H1 (cell line): ENCODE measurements around the gene RGS2. TPM values are rescaled to one million over a fixed set of nuclear protein-coding genes. Genes with fewer than 3 reads are reported as not detected.

ENCODE experiments used
- CTCF ChIA-PET: fragments of 300-600 bp; sonication (Branson Sonifier 250); formaldehyde crosslinking; loops from one replicate; lab custom pipeline; 2021; ENCODE audit not compliant: partially characterized antibody; lab: Charles Lee
- POLR2A ChIA-PET: fragments of 300-600 bp; sonication (Branson Sonifier 250); formaldehyde crosslinking; loops from one replicate; lab custom pipeline; 2021; ENCODE audit warnings: inconsistent platforms; ENCODE audit not compliant: partially characterized antibody; lab: Charles Lee
- DNase-seq, 2 experiments: peaks; one replicate each; pipeline versions ENCODE4 v3.0.0 to v3.0.0-alpha.2; 2010 to 2022; ENCODE audit warnings: low spot score in 2 of 2, low read depth in 1 of 2, mixed read lengths in 1 of 2
- FAIRE-seq: peaks from 2 replicates; lab custom pipeline; 2011; peaks lifted over from hg19 to GRCh38; lab: Jason Lieb, UNC
- H2AFZ ChIP-seq: 2 replicates; pipeline ENCODE4 v1.8.1; 2012; ENCODE audit warnings: low read length, inconsistent platforms
- H2AK5ac ChIP-seq: 2 replicates; pipeline ENCODE4 v1.6.1; 2013; ENCODE audit warnings: low read depth, low read length
- H2BK120ac ChIP-seq: replicated peaks from 2 replicates; pipeline ENCODE3; 2013; ENCODE audit warnings: low read depth, low read length, inconsistent platforms
- H2BK12ac ChIP-seq: 2 replicates; pipeline ENCODE4 v1.6.1; 2013; ENCODE audit warnings: low read depth, low read length
- H2BK15ac ChIP-seq: 2 replicates; pipeline ENCODE4 v1.6.1; 2013; ENCODE audit warnings: low read length
- H2BK20ac ChIP-seq: 2 replicates; pipeline ENCODE4 v1.6.1; 2013; ENCODE audit warnings: low read length
- H2BK5ac ChIP-seq: 2 replicates; pipeline ENCODE4 v1.6.1; 2013; ENCODE audit warnings: low read depth, low read length
- H3K14ac ChIP-seq: 2 replicates; pipeline ENCODE4 v1.6.1; 2013; ENCODE audit warnings: inconsistent platforms; ENCODE audit not compliant: insufficient read length
- H3K18ac ChIP-seq: 2 replicates; pipeline ENCODE4 v1.6.1; 2013; ENCODE audit warnings: low read length; ENCODE audit errors: extremely low read depth
- H3K23ac ChIP-seq: 2 replicates; pipeline ENCODE4 v1.6.1; 2013; ENCODE audit warnings: inconsistent platforms; ENCODE audit not compliant: insufficient read length
- H3K23me2 ChIP-seq: 2 replicates; pipeline ENCODE4 v1.6.1; 2013; ENCODE audit warnings: low read depth, low read length
- H3K27ac ChIP-seq: 2 replicates; pipeline ENCODE4 v1.6.1; 2011; ENCODE audit warnings: low read depth, low read length, inconsistent platforms
- H3K27me3 ChIP-seq, 4 experiments: replicated peaks in 1 of 4; 1 replicate in 1 of 4; 2 replicates in 3 of 4; pipeline versions ENCODE4 v1.6.1 to v1.8.1; 2011 to 2013; ENCODE audit warnings: low read length in 3 of 4, mild to moderate bottlenecking in 3 of 4, inconsistent platforms in 2 of 4, mixed read lengths in 2 of 4, moderate library complexity in 1 of 4; ENCODE audit not compliant: control insufficient read depth in 3 of 4, insufficient read depth in 3 of 4; ENCODE audit errors: extremely low read depth in 1 of 4
- H3K36me3 ChIP-seq, 4 experiments: 2 replicates each; pipeline versions ENCODE4 v1.6.1 to v1.8.1; 2011 to 2013; ENCODE audit warnings: mild to moderate bottlenecking in 4 of 4, low read length in 3 of 4, moderate library complexity in 2 of 4, control low read depth in 1 of 4, inconsistent platforms in 1 of 4; ENCODE audit not compliant: insufficient read depth in 4 of 4, control insufficient read depth in 2 of 4
- H3K4ac ChIP-seq: replicated peaks from 2 replicates; pipeline ENCODE3; 2013; ENCODE audit warnings: low read length, low read depth, mixed read lengths, inconsistent platforms; ENCODE audit not compliant: insufficient read length
- H3K4me1 ChIP-seq, 4 experiments: replicated peaks in 1 of 4; 1 replicate in 1 of 4; 2 replicates in 3 of 4; pipeline versions ENCODE4 v1.6.1 to v1.8.1; 2011 to 2013; ENCODE audit warnings: low read length in 3 of 4, inconsistent platforms in 2 of 4, mixed read lengths in 1 of 4; ENCODE audit not compliant: insufficient read depth in 4 of 4, control insufficient read depth in 3 of 4
- H3K4me2 ChIP-seq, 2 experiments: 2 replicates each; pipeline versions ENCODE4 v1.6.1 to v1.8.1; 2011 to 2013; ENCODE audit warnings: low read depth in 2 of 2, low read length in 2 of 2, control low read depth in 1 of 2, inconsistent platforms in 1 of 2, mild to moderate bottlenecking in 1 of 2; ENCODE audit not compliant: insufficient read depth in 1 of 2
- H3K4me3 ChIP-seq, 4 experiments: fragments of 200-600, 300-600 bp in 1 of 4; sonication (generic), shearing (Covaris generic), sonication (Bioruptor Twin) in 1 of 4; 2 replicates each; pipeline versions ENCODE4 v1.5.1 to v1.8.1; 2011 to 2016; ENCODE audit warnings: low read length in 4 of 4, low read depth in 3 of 4, control low read depth in 2 of 4, inconsistent platforms in 2 of 4, mild to moderate bottlenecking in 2 of 4, mixed read lengths in 1 of 4, moderate library complexity in 1 of 4; ENCODE audit not compliant: insufficient read depth in 2 of 4; ENCODE audit errors: extremely low read depth in 1 of 4
- H3K56ac ChIP-seq: replicated peaks from 2 replicates; pipeline ENCODE3; 2013; ENCODE audit warnings: low read depth, mild to moderate bottlenecking, mixed read lengths, low read length, inconsistent platforms; ENCODE audit not compliant: insufficient read length
- H3K79me1 ChIP-seq: 2 replicates; pipeline ENCODE4 v1.6.1; 2013; ENCODE audit warnings: low read depth, low read length, control low read depth
- H3K79me2 ChIP-seq, 2 experiments: 2 replicates each; pipeline versions ENCODE4 v1.6.1 to v1.8.1; 2012 to 2013; ENCODE audit warnings: low read length in 2 of 2, mild to moderate bottlenecking in 2 of 2, inconsistent platforms in 1 of 2; ENCODE audit not compliant: insufficient read depth in 2 of 2, control insufficient read depth in 1 of 2
- H3K9ac ChIP-seq, 4 experiments: replicated peaks in 1 of 4; 1 replicate in 1 of 4; 2 replicates in 3 of 4; pipeline versions ENCODE4 v1.6.1 to v1.8.1; 2011 to 2013; ENCODE audit warnings: low read depth in 3 of 4, low read length in 3 of 4, control low read depth in 2 of 4, mild to moderate bottlenecking in 2 of 4, moderate library complexity in 2 of 4, inconsistent platforms in 1 of 4; ENCODE audit errors: extremely low read depth in 1 of 4
- H3K9me3 ChIP-seq, 2 experiments: 2 replicates each; pipeline versions ENCODE4 v1.6.1 to v1.8.1; 2012 to 2013; ENCODE audit warnings: mild to moderate bottlenecking in 2 of 2, moderate library complexity in 2 of 2, control low read depth in 1 of 2, inconsistent platforms in 1 of 2, low read depth in 1 of 2, low read length in 1 of 2, mixed read lengths in 1 of 2; ENCODE audit not compliant: insufficient read depth in 2 of 2
- H4K20me1 ChIP-seq, 2 experiments: replicated peaks in 1 of 2; 2 replicates each; pipeline versions ENCODE3 to v1.8.1; 2011 to 2013; ENCODE audit warnings: inconsistent platforms in 2 of 2, low read length in 2 of 2, mild to moderate bottlenecking in 1 of 2; ENCODE audit not compliant: insufficient read depth in 2 of 2, control insufficient read depth in 1 of 2
- H4K5ac ChIP-seq: 2 replicates; pipeline ENCODE4 v1.6.1; 2013; ENCODE audit warnings: low read length, low read depth, mixed read lengths, inconsistent platforms; ENCODE audit not compliant: insufficient read length
- H4K8ac ChIP-seq: 2 replicates; pipeline ENCODE4 v1.8.0; 2013; ENCODE audit warnings: mild to moderate bottlenecking, moderate library complexity, low read length, inconsistent platforms; ENCODE audit not compliant: insufficient read depth; ENCODE audit errors: extremely low read depth
- H4K91ac ChIP-seq: replicated peaks from 2 replicates; pipeline ENCODE3; 2013; ENCODE audit warnings: low read length, mixed read lengths, inconsistent platforms; ENCODE audit not compliant: insufficient read length
- BACH1 ChIP-seq: IDR thresholded peaks from 2 replicates; pipeline ENCODE4 v1.6.1; 2012; ENCODE audit warnings: low read length, improper control_type of control experiment
- NRF1 ChIP-seq: IDR thresholded peaks from 2 replicates; pipeline ENCODE4 v1.6.1; 2011; ENCODE audit warnings: mild to moderate bottlenecking, low read depth, low read length, improper control_type of control experiment
- SIRT6 ChIP-seq: IDR thresholded peaks from one replicate; pipeline ENCODE4 v1.7.1; 2012; ENCODE audit warnings: low read length, inconsistent platforms
- TAF1 ChIP-seq: IDR thresholded peaks from 2 replicates; pipeline ENCODE4 v1.6.1; 2011; ENCODE audit warnings: mild to moderate bottlenecking, low read depth, low read length
- TAF7 ChIP-seq: optimal IDR thresholded peaks from 2 replicates; pipeline ENCODE3; 2011; ENCODE audit warnings: low read depth, mild to moderate bottlenecking, inconsistent platforms, low read length, moderate library complexity, borderline replicate concordance
- USF2 ChIP-seq: IDR thresholded peaks from 2 replicates; pipeline ENCODE4 v1.6.1; 2011; ENCODE audit warnings: low read length, improper control_type of control experiment
- WGBS, 2 experiments: shearing (Covaris generic) in 1 of 2; methylation state at CpG; one replicate each; pipeline versions ENCODE4 v1.1.6 to v1.1.7; 2013 to 2015; ENCODE audit warnings: low lambda C conversion rate in 2 of 2, mixed read lengths in 2 of 2, inconsistent platforms in 1 of 2, low coverage in 1 of 2, missing lambda C conversion rate in 1 of 2; ENCODE audit not compliant: insufficient replicate concordance in 2 of 2, insufficient coverage in 1 of 2, insufficient read length in 1 of 2; ENCODE audit errors: extremely low coverage in 1 of 2, missing lambda C conversion rate in 1 of 2; 5-methylcytosine and 5-hydroxymethylcytosine counted together
- polyA plus RNA-seq, 7 experiments: library from polyadenylated mRNA; depleted of rRNA in 3 of 7; stranded (reverse) in 5 of 7; unstranded in 2 of 7; fragments of >200 nt in 5 of 7; fragments of 200-250 nt in 2 of 7; gene quantifications; 1 replicate in 5 of 7; 2 replicates in 1 of 7; 4 replicates in 1 of 7; pipeline versions ENCODE4 v1.2.1 to v1.2.3, GENCODE V29; 2011 to 2013; ENCODE audit warnings: missing spikeins in 2 of 7, mixed read lengths in 2 of 7
- total RNA-seq: library from RNA; stranded (reverse); fragmentation: NEBNext Ultra II Directional; extraction: Animal tissue kit (Norgen Biotek cat#: 25700); gene quantifications from 2 replicates; pipeline ENCODE4 v1.2.1, GENCODE V29; 2021

The RGS2 gene
- total and polyA plus RNA-seq, 2 of the 8 experiments (the other 6 are each of a cell fraction or from before 2014, with no cell fraction given): 9.1 to 17.0 TPM

- no peak for TF ChIP-seq BACH1
- no peak for TF ChIP-seq USF2
- no peak for TF ChIP-seq TAF7
- TF ChIP-seq TAF1: no peak
- no peak for TF ChIP-seq NRF1
- TF ChIP-seq SIRT6: no peak
- H3K79me2 ChIP-seq: no peaks in the 10 kb centered on the region
- H3K79me1 ChIP-seq: no peaks in the 10 kb centered on the region
- no peaks in the 10 kb centered on the region for H3K27me3 ChIP-seq
- no peaks in the 10 kb centered on the region for H3K9me3 ChIP-seq
- CTCF ChIA-PET: interaction anchor here (1.4 kb wide), 1 partner anchor 303 kb away, joined by 3 read pairs; no protein-coding TSS in a partner anchor
- H3K18ac ChIP-seq: no peak overlapping the region
- no peak overlapping the region for H4K91ac ChIP-seq
- peaks cover 2% of the 10 kb centered on the region; the same call in 1 of the 2 replicates for H3K23me2 ChIP-seq
- FAIRE-seq: no peak
- H3K56ac ChIP-seq: no peak overlapping the region
- H4K5ac ChIP-seq: no peak overlapping the region
- no peak overlapping the region for H4K8ac ChIP-seq
- H3K36me3 ChIP-seq: no peaks in the 10 kb centered on the region
- no peak overlapping the region for H3K4ac ChIP-seq
- POLR2A ChIA-PET: no interaction called here
- no peak overlapping the region for H3K4me2 ChIP-seq
- H2BK120ac ChIP-seq: no peak overlapping the region
- no peak overlapping the region for H3K23ac ChIP-seq
- H2AK5ac ChIP-seq: no peak overlapping the region
- H3K4me1 ChIP-seq: no peaks in the 10 kb centered on the region
- no peak overlapping the region for H3K9ac ChIP-seq
- H4K20me1 ChIP-seq: no peaks in the 10 kb centered on the region
- H2BK20ac ChIP-seq: no peak overlapping the region
- no peak overlapping the region for H3K27ac ChIP-seq
- H3K4me3 ChIP-seq: no peak overlapping the region
- 82 to 100% methylated on average over 1 to 3 of the region's 3 CpGs for WGBS, 2 experiments
- H2BK5ac ChIP-seq: no peak overlapping the region
- DNase-seq: no peak
- H2BK15ac ChIP-seq: no peak overlapping the region
- no peak overlapping the region for H2BK12ac ChIP-seq
- no peak overlapping the region for H2AFZ ChIP-seq
- H3K14ac ChIP-seq: no peak overlapping the region
Observed at GRCh38 chr1:192776998-192777397, 31.8 kb upstream of the RGS2 start.
